Panc1 (cell line): ENCODE results near the gene GBF1. TPM values are rescaled to one million over a fixed set of nuclear protein-coding genes. Genes with fewer than 3 reads are reported as not detected.

Experiments used
- ATAC-seq: fragments of 200-7000 bp; cut with Tn5 transposase; 2 replicates; pipeline ENCODE4 v1.9.1; 2020; ENCODE audit warnings: mild to moderate bottlenecking, moderate library complexity
- BruUV-seq: library from RNA; stranded (reverse); fragments of 400-500 nt; replicated peaks from 2 replicates; lab custom pipeline; 2021; lab: Mats Ljungman, UMichigan
- CTCF ChIA-PET: fragments of 300-600 bp; sonication (Branson Sonifier 250); formaldehyde crosslinking; loops from one replicate; lab custom pipeline; 2022; ENCODE audit warnings: antibody characterized with exemption; lab: Charles Lee
- POLR2A ChIA-PET: fragments of 300-600 bp; sonication (Branson Sonifier 250); formaldehyde crosslinking; loops from one replicate; lab custom pipeline; 2022; ENCODE audit warnings: antibody characterized with exemption; lab: Charles Lee
- DNase-seq: peaks from one replicate; pipeline ENCODE4 v3.0.0-alpha.2; 2010; ENCODE audit warnings: low read depth, low spot score
- H3K27ac ChIP-seq: 2 replicates; pipeline ENCODE4 v1.5.1; 2011; ENCODE audit warnings: mild to moderate bottlenecking, low read length, inconsistent platforms
- H3K27me3 ChIP-seq: fragments of 200-500 bp; sonication (Bioruptor generic); 2 replicates; pipeline ENCODE4 v1.6.0; 2014; ENCODE audit warnings: low read length, inconsistent platforms; ENCODE audit not compliant: control insufficient read depth, insufficient read depth
- H3K36me3 ChIP-seq: fragments of 200-500 bp; sonication (Bioruptor generic); 2 replicates; pipeline ENCODE4 v1.5.1; 2014; ENCODE audit warnings: inconsistent platforms, mild to moderate bottlenecking, low read length, moderate library complexity; ENCODE audit not compliant: control insufficient read depth, insufficient read depth
- H3K4me1 ChIP-seq: 2 replicates; pipeline ENCODE4 v1.5.1; 2011; ENCODE audit warnings: inconsistent platforms, mild to moderate bottlenecking, low read length, moderate library complexity; ENCODE audit not compliant: control insufficient read depth, insufficient read depth
- H3K4me3 ChIP-seq, 2 experiments: 2 replicates each; pipeline ENCODE4 v1.5.1; 2011 to 2012; ENCODE audit warnings: low read depth in 2 of 2, low read length in 2 of 2, mild to moderate bottlenecking in 2 of 2, inconsistent platforms in 1 of 2, moderate library complexity in 1 of 2
- H3K9me3 ChIP-seq: fragments of 200-500 bp; sonication (Bioruptor generic); 2 replicates; pipeline ENCODE4 v1.5.1; 2014; ENCODE audit warnings: low read depth, mild to moderate bottlenecking, inconsistent platforms, low read length, moderate library complexity; ENCODE audit not compliant: control insufficient read depth, insufficient read depth
- POLR2AphosphoS5 ChIP-seq: IDR thresholded peaks from 2 replicates; pipeline ENCODE4 v1.6.1; 2012; ENCODE audit warnings: mild to moderate bottlenecking, low read depth, low read length, moderate library complexity
- SIN3A ChIP-seq: IDR thresholded peaks from 2 replicates; pipeline ENCODE4 v1.6.1; 2012; ENCODE audit warnings: low read depth, mild to moderate bottlenecking, low read length, moderate library complexity, borderline replicate concordance; ENCODE audit not compliant: insufficient read depth
- TCF7L2 ChIP-seq: IDR thresholded peaks from 2 replicates; pipeline ENCODE4 v1.6.1; 2011; ENCODE audit warnings: mild to moderate bottlenecking, low read depth, low read length, inconsistent platforms
- in situ Hi-C: cut with HindIII; loops from 2 replicates; pipeline ENCODE4 v1.10.0; 2016; ENCODE audit warnings: low sequenced_read_pairs, low pct_unique_long_range_greater_than_20kb
- intact Hi-C: fragments of 100-400 bp; cut with micrococcal nuclease; formaldehyde crosslinking; loops from one replicate; pipeline ENCODE4 v1.10.0; 2022; ENCODE audit not compliant: unreplicated experiment
- total RNA-seq: library from RNA; stranded (reverse); gene quantifications from one replicate; pipeline ENCODE4 v1.2.1, GENCODE V29; 2021; ENCODE audit not compliant: unreplicated experiment
- TF ChIP-seq, protein P1 (sequence below): fragments of 450-650 bp; IDR thresholded peaks from 2 replicates; pipeline ENCODE4 v1.5.1; 2017; ENCODE audit warnings: mild to moderate bottlenecking
- TF ChIP-seq, protein P2 (sequence below), 2 experiments: IDR thresholded peaks; 2 replicates each; pipeline ENCODE4 v1.6.1; 2011 to 2012; ENCODE audit warnings: low read depth in 2 of 2, control low read depth in 1 of 2, low read length in 1 of 2, mild to moderate bottlenecking in 1 of 2, moderate library complexity in 1 of 2; ENCODE audit not compliant: insufficient read depth in 1 of 2

GBF1 gene
- total RNA-seq, 1 experiment from 2014 or later, result 65.0 TPM

DNA sequence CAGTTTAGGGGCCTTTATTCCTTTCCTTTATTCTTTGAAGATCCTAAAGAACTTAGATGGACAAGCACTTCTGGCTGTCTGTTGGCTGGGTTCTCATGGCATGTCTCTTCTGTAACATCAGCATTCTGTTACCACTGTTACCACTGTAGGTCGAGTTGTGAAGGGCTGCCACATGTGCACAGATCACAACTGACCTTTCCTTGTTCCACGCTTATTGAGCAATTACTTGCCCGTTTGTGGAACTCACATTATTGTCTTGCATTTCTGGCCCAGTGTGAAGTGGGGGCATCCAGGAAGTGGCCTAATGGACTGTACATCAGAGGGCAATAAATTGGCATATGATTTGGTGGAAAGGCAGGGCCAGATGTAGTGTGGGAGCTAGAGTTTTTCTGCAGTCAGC lies 23.7 kb downstream of the GBF1 start:
- in situ Hi-C loops (no loop called here), intact Hi-C loops (no loop called here)
- no peaks in the 10 kb centered on the region for H3K9me3 ChIP-seq
- H3K27ac ChIP-seq, result no peak overlapping the region
- H3K4me1 ChIP-seq, result no peaks in the 10 kb centered on the region
- CTCF ChIA-PET, result no interaction called here
- no peak for TF ChIP-seq POLR2AphosphoS5
- TF ChIP-seq, protein P1, sequence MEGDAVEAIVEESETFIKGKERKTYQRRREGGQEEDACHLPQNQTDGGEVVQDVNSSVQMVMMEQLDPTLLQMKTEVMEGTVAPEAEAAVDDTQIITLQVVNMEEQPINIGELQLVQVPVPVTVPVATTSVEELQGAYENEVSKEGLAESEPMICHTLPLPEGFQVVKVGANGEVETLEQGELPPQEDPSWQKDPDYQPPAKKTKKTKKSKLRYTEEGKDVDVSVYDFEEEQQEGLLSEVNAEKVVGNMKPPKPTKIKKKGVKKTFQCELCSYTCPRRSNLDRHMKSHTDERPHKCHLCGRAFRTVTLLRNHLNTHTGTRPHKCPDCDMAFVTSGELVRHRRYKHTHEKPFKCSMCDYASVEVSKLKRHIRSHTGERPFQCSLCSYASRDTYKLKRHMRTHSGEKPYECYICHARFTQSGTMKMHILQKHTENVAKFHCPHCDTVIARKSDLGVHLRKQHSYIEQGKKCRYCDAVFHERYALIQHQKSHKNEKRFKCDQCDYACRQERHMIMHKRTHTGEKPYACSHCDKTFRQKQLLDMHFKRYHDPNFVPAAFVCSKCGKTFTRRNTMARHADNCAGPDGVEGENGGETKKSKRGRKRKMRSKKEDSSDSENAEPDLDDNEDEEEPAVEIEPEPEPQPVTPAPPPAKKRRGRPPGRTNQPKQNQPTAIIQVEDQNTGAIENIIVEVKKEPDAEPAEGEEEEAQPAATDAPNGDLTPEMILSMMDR, result no peak
- TF ChIP-seq TCF7L2, result no peak
- TF ChIP-seq, protein P2, sequence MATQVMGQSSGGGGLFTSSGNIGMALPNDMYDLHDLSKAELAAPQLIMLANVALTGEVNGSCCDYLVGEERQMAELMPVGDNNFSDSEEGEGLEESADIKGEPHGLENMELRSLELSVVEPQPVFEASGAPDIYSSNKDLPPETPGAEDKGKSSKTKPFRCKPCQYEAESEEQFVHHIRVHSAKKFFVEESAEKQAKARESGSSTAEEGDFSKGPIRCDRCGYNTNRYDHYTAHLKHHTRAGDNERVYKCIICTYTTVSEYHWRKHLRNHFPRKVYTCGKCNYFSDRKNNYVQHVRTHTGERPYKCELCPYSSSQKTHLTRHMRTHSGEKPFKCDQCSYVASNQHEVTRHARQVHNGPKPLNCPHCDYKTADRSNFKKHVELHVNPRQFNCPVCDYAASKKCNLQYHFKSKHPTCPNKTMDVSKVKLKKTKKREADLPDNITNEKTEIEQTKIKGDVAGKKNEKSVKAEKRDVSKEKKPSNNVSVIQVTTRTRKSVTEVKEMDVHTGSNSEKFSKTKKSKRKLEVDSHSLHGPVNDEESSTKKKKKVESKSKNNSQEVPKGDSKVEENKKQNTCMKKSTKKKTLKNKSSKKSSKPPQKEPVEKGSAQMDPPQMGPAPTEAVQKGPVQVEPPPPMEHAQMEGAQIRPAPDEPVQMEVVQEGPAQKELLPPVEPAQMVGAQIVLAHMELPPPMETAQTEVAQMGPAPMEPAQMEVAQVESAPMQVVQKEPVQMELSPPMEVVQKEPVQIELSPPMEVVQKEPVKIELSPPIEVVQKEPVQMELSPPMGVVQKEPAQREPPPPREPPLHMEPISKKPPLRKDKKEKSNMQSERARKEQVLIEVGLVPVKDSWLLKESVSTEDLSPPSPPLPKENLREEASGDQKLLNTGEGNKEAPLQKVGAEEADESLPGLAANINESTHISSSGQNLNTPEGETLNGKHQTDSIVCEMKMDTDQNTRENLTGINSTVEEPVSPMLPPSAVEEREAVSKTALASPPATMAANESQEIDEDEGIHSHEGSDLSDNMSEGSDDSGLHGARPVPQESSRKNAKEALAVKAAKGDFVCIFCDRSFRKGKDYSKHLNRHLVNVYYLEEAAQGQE (IDR thresholded peaks at IDR 0.05; ENCODE audit: insufficient read depth in 1 of 2, low read depth in 2 of 2, low read length in 1 of 2), result no peak
- no peak for TF ChIP-seq SIN3A
- no peak overlapping the region for H3K4me3 ChIP-seq
- BruUV-seq, result no TSS peak
- POLR2A ChIA-PET, result interaction anchor here (0.5 to 0.6 kb wide), 2 partner anchors 13 to 235 kb away, joined by 4 to 6 read pairs; no protein-coding TSS in a partner anchor
- no peaks in the 10 kb centered on the region for H3K27me3 ChIP-seq
- DNase-seq (no peak), ATAC-seq (no peak)
- no peaks in the 10 kb centered on the region for H3K36me3 ChIP-seq

DNA sequence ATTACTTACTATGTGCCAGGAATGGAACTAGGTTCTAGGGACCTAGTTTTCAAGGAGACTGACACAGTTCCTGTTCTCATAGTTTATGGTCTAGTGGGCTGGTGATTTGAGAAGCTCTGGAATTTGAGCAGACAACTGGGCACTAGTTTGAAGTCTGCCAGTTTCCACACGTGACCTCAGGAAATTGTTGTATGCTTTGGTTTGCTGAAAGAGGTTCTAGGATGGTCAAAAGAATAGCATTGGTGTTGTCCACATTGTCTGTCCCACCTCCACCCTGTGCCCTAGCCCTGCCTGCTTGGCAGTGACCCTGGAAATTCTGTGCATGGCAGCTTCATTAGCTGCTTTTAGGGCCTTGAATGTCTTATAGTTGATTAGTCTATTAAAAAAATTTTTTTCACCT lies 28.7 kb downstream of the GBF1 start:
- in situ Hi-C loops, result no loop called here
- TF ChIP-seq POLR2AphosphoS5 (no peak), SIN3A (no peak), TCF7L2 (no peak)
- TF ChIP-seq, protein P1, result no peak
- TF ChIP-seq, protein P2 (IDR thresholded peaks at IDR 0.05; ENCODE audit: insufficient read depth in 1 of 2, low read depth in 2 of 2, low read length in 1 of 2), result no peak

More for the DNA sequence above, 28.7 kb downstream of the GBF1 start:
- ChIA-PET POLR2A (no interaction called here), CTCF (no interaction called here)
- no peak overlapping the region for H3K4me3 ChIP-seq
- no TSS peak for BruUV-seq
- H3K27ac ChIP-seq, result no peak overlapping the region
- intact Hi-C loops, result no loop called here
- no peaks in the 10 kb centered on the region for H3K4me1 ChIP-seq
- no peak for ATAC-seq
- H3K36me3 ChIP-seq, result no peaks in the 10 kb centered on the region
- H3K9me3 ChIP-seq, result no peaks in the 10 kb centered on the region
- DNase-seq, result no peak
- no peaks in the 10 kb centered on the region for H3K27me3 ChIP-seq
